Thyroid gland (tissue), 4 donors: ENCODE data around the gene CASP14.

Source experiments
- CTCF ChIP-seq, 6 experiments: fragments of 200-600 bp in 3 of 6; fragments of 450-650 bp in 3 of 6; sonication (generic) in 3 of 6; IDR thresholded peaks; one replicate each; pipeline ENCODE4 v1.5.1; 2016 to 2019; ENCODE audit warnings: antibody characterized with exemption in 6 of 6, mild to moderate bottlenecking in 2 of 6, inconsistent platforms in 1 of 6, moderate library complexity in 1 of 6
- POLR2A ChIP-seq, 2 donors: fragments of 450-650 bp; IDR thresholded peaks; one replicate each; pipeline ENCODE4 v1.6.1; 2017; ENCODE audit warnings: antibody characterized with exemption in 2 of 2, mild to moderate bottlenecking in 2 of 2, moderate library complexity in 1 of 2

- TF ChIP-seq CTCF (IDR thresholded peaks at IDR 0.05) (no peak), POLR2A (IDR thresholded peaks at IDR 0.05) (no peak)
Observed at GRCh38 chr19:15099017-15099582, 49.8 kb downstream of the CASP14 start.
